ENCODE measurements around the gene MINDY3. TPM values are rescaled to one million over a fixed set of nuclear protein-coding genes. Genes with fewer than 3 reads are reported as not detected.
"Not testable (repeated sequence)": the region's sequence is repeated elsewhere in the genome, so short reads cannot be mapped to it uniquely, and the experiment has no call there.

The MINDY3 gene
- total and polyA plus RNA-seq, 4 donors, result 44.7 to 89.9 (median 58.2) TPM

DNA sequence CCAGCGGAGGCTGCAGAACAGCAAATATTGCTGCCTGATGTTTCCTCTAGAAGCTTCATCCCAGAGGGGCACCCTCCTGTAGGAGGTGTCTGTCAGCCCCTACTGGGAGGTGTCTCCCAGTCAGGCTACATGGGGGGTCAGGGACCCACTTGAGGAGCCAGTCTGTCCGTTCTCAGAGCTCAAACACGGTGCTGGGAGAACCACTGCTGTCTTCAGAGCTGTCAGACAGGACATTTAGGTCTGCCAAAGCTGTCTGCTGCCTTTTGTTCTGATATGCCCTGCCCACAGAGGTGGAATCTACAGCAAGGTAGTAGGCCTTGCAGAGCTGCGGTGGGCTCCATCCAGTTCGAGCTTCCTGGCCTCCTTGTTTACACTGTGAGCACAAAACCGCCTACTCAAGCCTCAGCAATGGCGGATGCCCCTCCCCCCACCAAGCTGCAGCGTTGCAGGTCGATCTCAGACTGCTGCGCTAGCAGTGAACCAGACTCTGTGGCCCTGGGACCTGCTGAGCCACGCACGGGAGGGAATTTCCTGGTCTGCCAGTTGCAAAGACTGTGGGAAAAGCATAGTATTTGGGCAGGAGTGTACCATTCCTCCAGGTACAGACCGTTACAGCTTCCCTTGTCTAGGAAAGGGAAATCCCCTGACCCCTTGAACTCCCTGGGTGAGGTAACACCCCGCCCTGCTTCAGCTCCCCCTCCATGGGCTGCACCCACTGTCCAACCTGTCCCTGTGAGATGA is 17.7 kb upstream of the MINDY3 start:
- WGBS (ENCODE audit: insufficient coverage), result 73% methylated on average over 14 of the region's 14 CpGs
- Histone ChIP-seq H3K36me3 (ENCODE audit: control insufficient read depth, insufficient read depth, low read length) (no peaks in the 10 kb centered on the region), H3K27ac (ENCODE audit: low read depth, low read length) (no peak overlapping the region), H3K27me3 (ENCODE audit: control insufficient read depth, insufficient read depth, low read length) (no peaks in the 10 kb centered on the region), H3K4me3 (ENCODE audit: low read depth, low read length) (no peak overlapping the region), H3K4me1 (ENCODE audit: control insufficient read depth, insufficient read depth, low read length) (no peaks in the 10 kb centered on the region), H3K9me3 (ENCODE audit: control insufficient read depth, insufficient read depth, low read length) (no peaks in the 10 kb centered on the region)
- DNase-seq (ENCODE audit: low read depth in 4 of 6, low spot score in 6 of 6), result no peak

GRCh38 chr10:15876274-15876673 is 16.0 kb upstream of the MINDY3 start:
- H3K4me1 ChIP-seq (ENCODE audit: control insufficient read depth, insufficient read depth, low read length); DNase-seq (ENCODE audit: low read depth in 4 of 6, low spot score in 6 of 6); H3K27ac ChIP-seq (ENCODE audit: low read depth, low read length); H3K4me3 ChIP-seq (ENCODE audit: low read depth, low read length); H3K27me3 ChIP-seq (ENCODE audit: control insufficient read depth, insufficient read depth, low read length); H3K9me3 ChIP-seq (ENCODE audit: control insufficient read depth, insufficient read depth, low read length); H3K36me3 ChIP-seq (ENCODE audit: control insufficient read depth, insufficient read depth, low read length): not testable (repeated sequence)
- WGBS (ENCODE audit: insufficient coverage), result no CpG with 5 or more reads among the region's 4 CpGs

DNA sequence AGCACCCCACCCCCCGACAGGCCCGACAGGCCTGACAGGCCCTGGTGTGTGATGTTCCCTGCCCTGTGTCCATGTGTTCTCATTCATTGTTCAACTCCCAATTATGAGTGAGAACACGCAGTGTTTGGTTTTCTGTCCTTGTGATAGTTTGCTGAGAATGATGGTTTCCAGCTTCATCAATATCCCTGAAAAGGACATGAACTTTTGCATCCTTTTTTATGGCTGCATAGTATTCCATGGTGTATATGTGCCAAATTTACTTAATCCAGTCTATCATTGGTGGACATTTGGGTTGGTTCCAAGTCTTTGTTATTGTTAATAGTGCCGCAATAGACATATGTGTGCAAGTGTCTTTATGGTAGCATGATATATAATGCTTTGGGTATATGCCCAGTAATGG is 12.3 kb upstream of the MINDY3 start:
- H3K4me3 ChIP-seq (ENCODE audit: low read depth, low read length); H3K36me3 ChIP-seq (ENCODE audit: control insufficient read depth, insufficient read depth, low read length); H3K27ac ChIP-seq (ENCODE audit: low read depth, low read length); DNase-seq (ENCODE audit: low read depth in 4 of 6, low spot score in 6 of 6); H3K9me3 ChIP-seq (ENCODE audit: control insufficient read depth, insufficient read depth, low read length); H3K4me1 ChIP-seq (ENCODE audit: control insufficient read depth, insufficient read depth, low read length): not testable (repeated sequence)
- 100% methylated on average over 1 of the region's 4 CpGs for WGBS (ENCODE audit: insufficient coverage)
- peaks cover 12% of the 10 kb centered on the region for H3K27me3 ChIP-seq (ENCODE audit: control insufficient read depth, insufficient read depth, low read length)

DNA sequence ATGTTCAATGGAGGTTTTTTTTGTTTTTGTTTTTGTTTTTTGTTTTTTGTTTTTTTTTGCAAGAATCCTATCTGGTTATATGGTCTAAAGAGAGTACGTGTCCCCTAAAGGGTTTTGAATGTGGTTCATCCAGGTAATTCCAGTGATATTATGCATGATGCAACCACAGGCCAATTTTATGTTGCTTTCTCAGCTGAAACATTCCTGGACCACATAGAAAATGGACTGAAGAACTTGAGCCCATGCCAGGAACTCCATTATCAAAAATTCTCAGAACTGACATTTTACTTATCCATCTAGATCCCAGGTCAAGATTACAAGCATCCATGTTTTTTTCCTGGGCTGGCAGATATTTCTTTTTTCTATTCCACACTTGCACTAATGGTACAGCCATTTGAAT is 11.5 kb upstream of the MINDY3 start:
- H3K27ac ChIP-seq (ENCODE audit: low read depth, low read length), result no peak overlapping the region
- no peaks in the 10 kb centered on the region for H3K36me3 ChIP-seq (ENCODE audit: control insufficient read depth, insufficient read depth, low read length)
- no peaks in the 10 kb centered on the region for H3K4me1 ChIP-seq (ENCODE audit: control insufficient read depth, insufficient read depth, low read length)
- H3K4me3 ChIP-seq (ENCODE audit: low read depth, low read length), result no peak overlapping the region
- DNase-seq (ENCODE audit: low read depth in 4 of 6, low spot score in 6 of 6), result no peak
- H3K27me3 ChIP-seq (ENCODE audit: control insufficient read depth, insufficient read depth, low read length), result peaks cover 15% of the 10 kb centered on the region
- no peaks in the 10 kb centered on the region for H3K9me3 ChIP-seq (ENCODE audit: control insufficient read depth, insufficient read depth, low read length)
- WGBS (ENCODE audit: insufficient coverage), result 83% methylated on average over 1 of the region's 1 CpG

- Histone ChIP-seq H3K4me3 (ENCODE audit: low read depth, low read length) (no peak overlapping the region), H3K27me3 (ENCODE audit: control insufficient read depth, insufficient read depth, low read length) (peaks cover 27% of the 10 kb centered on the region), H3K27ac (ENCODE audit: low read depth, low read length) (no peak overlapping the region), H3K4me1 (ENCODE audit: control insufficient read depth, insufficient read depth, low read length) (no peaks in the 10 kb centered on the region), H3K9me3 (ENCODE audit: control insufficient read depth, insufficient read depth, low read length) (no peaks in the 10 kb centered on the region), H3K36me3 (ENCODE audit: control insufficient read depth, insufficient read depth, low read length) (no peaks in the 10 kb centered on the region)
- no peak for DNase-seq (ENCODE audit: low read depth in 4 of 6, low spot score in 6 of 6)
Observed at GRCh38 chr10:15869935-15870334, 9.6 kb upstream of the MINDY3 start.

- no peak overlapping the region for H3K4me3 ChIP-seq (ENCODE audit: low read depth, low read length)
- H3K27me3 ChIP-seq (ENCODE audit: control insufficient read depth, insufficient read depth, low read length), result peaks cover 33% of the 10 kb centered on the region
- DNase-seq (ENCODE audit: low read depth in 4 of 6, low spot score in 6 of 6), result no peak
- H3K9me3 ChIP-seq (ENCODE audit: control insufficient read depth, insufficient read depth, low read length), result no peaks in the 10 kb centered on the region
- 22% methylated on average over 5 of the region's 5 CpGs for WGBS (ENCODE audit: insufficient coverage)
- no peak overlapping the region for H3K27ac ChIP-seq (ENCODE audit: low read depth, low read length)
- H3K36me3 ChIP-seq (ENCODE audit: control insufficient read depth, insufficient read depth, low read length), result no peaks in the 10 kb centered on the region
- H3K4me1 ChIP-seq (ENCODE audit: control insufficient read depth, insufficient read depth, low read length), result no peaks in the 10 kb centered on the region
Observed at GRCh38 chr10:15868006-15868405, 7.7 kb upstream of the MINDY3 start.

GRCh38 chr10:15865304-15865703 is 5.0 kb upstream of the MINDY3 start:
- Histone ChIP-seq H3K4me1 (ENCODE audit: control insufficient read depth, insufficient read depth, low read length) (peaks cover 4% of the 10 kb centered on the region), H3K9me3 (ENCODE audit: control insufficient read depth, insufficient read depth, low read length) (no peaks in the 10 kb centered on the region), H3K4me3 (ENCODE audit: low read depth, low read length) (no peak overlapping the region), H3K27me3 (ENCODE audit: control insufficient read depth, insufficient read depth, low read length) (peaks cover 31% of the 10 kb centered on the region), H3K27ac (ENCODE audit: low read depth, low read length) (no peak overlapping the region), H3K36me3 (ENCODE audit: control insufficient read depth, insufficient read depth, low read length) (peaks cover under 1% of the 10 kb centered on the region)
- DNase-seq (ENCODE audit: low read depth in 4 of 6, low spot score in 6 of 6), result no peak
- 100% methylated on average over 5 of the region's 7 CpGs for WGBS (ENCODE audit: insufficient coverage)

- Histone ChIP-seq H3K27me3 (ENCODE audit: control insufficient read depth, insufficient read depth, low read length) (peaks cover 26% of the 10 kb centered on the region), H3K36me3 (ENCODE audit: control insufficient read depth, insufficient read depth, low read length) (peaks cover 3% of the 10 kb centered on the region)
Observed at GRCh38 chr10:15864419-15864818, 4.1 kb upstream of the MINDY3 start.

GRCh38 chr10:15863733-15864132 is 3.4 kb upstream of the MINDY3 start:
- Histone ChIP-seq H3K4me3 (ENCODE audit: low read depth, low read length) (no peak overlapping the region), H3K9me3 (ENCODE audit: control insufficient read depth, insufficient read depth, low read length) (no peaks in the 10 kb centered on the region), H3K4me1 (ENCODE audit: control insufficient read depth, insufficient read depth, low read length) (peaks cover 4% of the 10 kb centered on the region), H3K36me3 (ENCODE audit: control insufficient read depth, insufficient read depth, low read length) (peaks cover 3% of the 10 kb centered on the region), H3K27me3 (ENCODE audit: control insufficient read depth, insufficient read depth, low read length) (peaks cover 26% of the 10 kb centered on the region), H3K27ac (ENCODE audit: low read depth, low read length) (no peak overlapping the region)
- no peak for DNase-seq (ENCODE audit: low read depth in 4 of 6, low spot score in 6 of 6)

More at GRCh38 chr10:15864419-15864818, 4.1 kb upstream of the MINDY3 start:
- WGBS (ENCODE audit: insufficient coverage), result no CpG with 5 or more reads among the region's 2 CpGs
- H3K9me3 ChIP-seq (ENCODE audit: control insufficient read depth, insufficient read depth, low read length), result no peaks in the 10 kb centered on the region
- no peak overlapping the region for H3K4me3 ChIP-seq (ENCODE audit: low read depth, low read length)
- peaks cover 4% of the 10 kb centered on the region for H3K4me1 ChIP-seq (ENCODE audit: control insufficient read depth, insufficient read depth, low read length)
- no peak overlapping the region for H3K27ac ChIP-seq (ENCODE audit: low read depth, low read length)
- no peak for DNase-seq (ENCODE audit: low read depth in 4 of 6, low spot score in 6 of 6)

DNA sequence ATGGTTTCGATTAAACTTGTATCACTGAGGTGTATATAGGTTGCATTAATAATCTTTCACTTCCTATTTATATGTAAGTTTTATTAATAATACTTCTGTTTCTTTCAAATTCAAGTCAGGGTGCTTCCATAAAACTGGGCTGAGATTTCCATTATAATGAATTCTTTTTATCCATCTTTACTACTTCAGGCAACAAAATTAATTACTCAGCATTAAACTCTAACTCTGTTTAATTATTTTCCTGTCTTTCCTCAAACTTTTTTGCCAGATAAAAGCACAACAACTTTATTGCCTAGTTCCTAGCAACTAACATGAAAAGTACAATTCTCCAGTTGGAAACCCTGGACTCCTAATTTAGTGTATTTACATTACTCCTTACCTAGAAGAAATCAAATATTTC is 3.0 kb upstream of the MINDY3 start:
- H3K4me3 ChIP-seq (ENCODE audit: low read depth, low read length), result no peak overlapping the region
- H3K9me3 ChIP-seq (ENCODE audit: control insufficient read depth, insufficient read depth, low read length), result no peaks in the 10 kb centered on the region
- H3K36me3 ChIP-seq (ENCODE audit: control insufficient read depth, insufficient read depth, low read length), result peaks cover 3% of the 10 kb centered on the region
- WGBS (ENCODE audit: insufficient coverage), result no CpG with 5 or more reads among the region's 1 CpG
- DNase-seq (ENCODE audit: low read depth in 4 of 6, low spot score in 6 of 6), result no peak
- no peak overlapping the region for H3K27ac ChIP-seq (ENCODE audit: low read depth, low read length)
- H3K4me1 ChIP-seq (ENCODE audit: control insufficient read depth, insufficient read depth, low read length), result peaks cover 4% of the 10 kb centered on the region
- H3K27me3 ChIP-seq (ENCODE audit: control insufficient read depth, insufficient read depth, low read length), result peaks cover 26% of the 10 kb centered on the region
